K562 (cell line): Measurements from ENCODE around the gene DENND2A. TPM values are rescaled to one million over a fixed set of nuclear protein-coding genes. Genes with fewer than 3 reads are reported as not detected.
A peak's percentile ranks its signal among the peaks of the same experiment; 100 is the strongest.

Source experiments
- ARID2 ChIP-seq: fragments of 450-650 bp; IDR thresholded peaks from 2 replicates; pipeline ENCODE4 v1.6.1; 2017; ENCODE audit warnings: antibody characterized with exemption, mild to moderate bottlenecking
- CREM ChIP-seq: IDR thresholded peaks from 2 replicates; pipeline ENCODE4 v1.6.1; 2014; ENCODE audit warnings: antibody characterized with exemption, low read depth
- DDX20 ChIP-seq: fragments of 450-650 bp; IDR thresholded peaks from 2 replicates; pipeline ENCODE4 v1.6.1; 2016; ENCODE audit warnings: missing genetic modification characterization, low read depth, mild to moderate bottlenecking, missing compliant biosample characterization, moderate library complexity
- FIP1L1 ChIP-seq: fragments of 200-400 bp; formaldehyde crosslinking; IDR thresholded peaks from 2 replicates; pipeline ENCODE4 v1.6.1; 2018; ENCODE audit warnings: mild to moderate bottlenecking, low read depth, low read length; ENCODE audit not compliant: poor library complexity, severe bottlenecking
- GTF2E2 ChIP-seq: fragments of 200-800 bp; sonication (Bioruptor generic); IDR thresholded peaks from 2 replicates; pipeline ENCODE4 v1.6.1; 2016; ENCODE audit warnings: missing genetic modification characterization, missing compliant biosample characterization
- MXI1 ChIP-seq: IDR thresholded peaks from 2 replicates; pipeline ENCODE4 v1.6.1; 2011; ENCODE audit warnings: low read depth, mild to moderate bottlenecking, improper control_type of control experiment, low read length
- NR2F6 ChIP-seq: fragments of 450-650 bp; formaldehyde crosslinking; IDR thresholded peaks from 2 replicates; pipeline ENCODE4 v1.4.0; 2020; ENCODE audit warnings: mild to moderate bottlenecking
- REST ChIP-seq, 2 experiments: fragments of 450-650 bp; formaldehyde crosslinking in 1 of 2; IDR thresholded peaks; 2 replicates each; pipeline versions ENCODE4 v1.4.0 to v1.6.1; 2014 to 2020; ENCODE audit warnings: mild to moderate bottlenecking in 2 of 2, borderline replicate concordance in 1 of 2, low read depth in 1 of 2
- RFX7 ChIP-seq: fragments of 250-450 bp; sonication (Bioruptor Pico); IDR thresholded peaks from 2 replicates; pipeline ENCODE4 v1.5.1; 2021; ENCODE audit warnings: mild to moderate bottlenecking
- SMAD3 ChIP-seq: fragments of 450-650 bp; formaldehyde crosslinking; conservative IDR thresholded peaks from 2 replicates; pipeline ENCODE4 v1.4.0; 2020; ENCODE audit warnings: mild to moderate bottlenecking
- SMAD4 ChIP-seq: fragments of 250-450 bp; sonication (Bioruptor Pico); conservative IDR thresholded peaks from 2 replicates; pipeline ENCODE4 v1.8.0; 2021; ENCODE audit warnings: inconsistent platforms, mild to moderate bottlenecking, moderate library complexity
- SRF ChIP-seq, 2 experiments: fragments of 250-450, 450-650 bp in 1 of 2; sonication (Bioruptor Pico) in 1 of 2; sonication (generic) in 1 of 2; formaldehyde crosslinking; IDR thresholded peaks; 2 replicates each; pipeline versions ENCODE4 v1.5.0 to v1.5.1; 2020 to 2022; ENCODE audit warnings: mild to moderate bottlenecking in 1 of 2, missing genetic modification reagents in 1 of 2
- SRSF1 ChIP-seq: fragments of 200-400 bp; formaldehyde crosslinking; IDR thresholded peaks from 2 replicates; pipeline ENCODE4 v1.6.1; 2017; ENCODE audit warnings: mild to moderate bottlenecking, low read depth, low read length, moderate library complexity
- ZC3H11A ChIP-seq: IDR thresholded peaks from 2 replicates; pipeline ENCODE4 v1.6.1; 2012; ENCODE audit warnings: low read depth, low read length, improper control_type of control experiment
- ZNF224 ChIP-seq: sonication (generic); formaldehyde crosslinking; IDR thresholded peaks from 2 replicates; pipeline ENCODE4 v1.8.0; 2022; ENCODE audit warnings: mild to moderate bottlenecking, missing genetic modification reagents
- ZNF232 ChIP-seq: sonication (generic); formaldehyde crosslinking; IDR thresholded peaks from 2 replicates; pipeline ENCODE4 v1.8.0; 2022; ENCODE audit warnings: mild to moderate bottlenecking, missing genetic modification reagents
- polyA plus RNA-seq, 8 experiments: library from polyadenylated mRNA; depleted of rRNA in 4 of 8; stranded (reverse) in 5 of 8; unstranded in 3 of 8; fragments of >200 nt; fragmentation: Nextera tagmentation in 2 of 8; fragmentation: Illumina TruSeq in 1 of 8; extraction: Ambion mirVana in 2 of 8; extraction: Trizol in 1 of 8; gene quantifications; 2 replicates each; pipeline versions ENCODE4 v1.2.1 to v1.2.3, GENCODE V29; 2011 to 2014; ENCODE audit warnings: inconsistent platforms in 1 of 8, missing spikeins in 1 of 8
- total RNA-seq, 7 experiments: library from RNA; depleted of rRNA in 6 of 7; stranded (reverse); fragments of >200 nt in 6 of 7; fragmentation: Illumina TruSeq in 2 of 7; extraction: Trizol in 2 of 7; gene quantifications; 2 replicates each; pipeline versions ENCODE4 v1.2.1 to v1.2.3, GENCODE V29; 2011 to 2021; ENCODE audit warnings: low replicate concordance in 1 of 7
- TF ChIP-seq, protein P1 (sequence below), 2 experiments: IDR thresholded peaks; 2 replicates each; pipeline ENCODE4 v1.6.1; 2011; ENCODE audit warnings: borderline replicate concordance in 1 of 2, control low read depth in 1 of 2, low read depth in 1 of 2, low read length in 1 of 2, mild to moderate bottlenecking in 1 of 2, mixed read lengths in 1 of 2, moderate library complexity in 1 of 2; ENCODE audit not compliant: insufficient read depth in 1 of 2, insufficient read length in 1 of 2, poor library complexity in 1 of 2, severe bottlenecking in 1 of 2; ENCODE audit errors: extremely low read depth in 1 of 2
- TF ChIP-seq, protein P2 (sequence below): sonication (generic); formaldehyde crosslinking; IDR thresholded peaks from 2 replicates; pipeline ENCODE4 v1.8.0; 2022; ENCODE audit warnings: missing genetic modification reagents, mild to moderate bottlenecking, borderline replicate concordance

Gene DENND2A
- total and polyA plus RNA-seq, 9 of the 15 experiments (the other 6 are each of a cell fraction or from before 2014, with no cell fraction given): not detected

GRCh38 chr7:140479062-140479738 is 161.4 kb downstream of the DENND2A start, which contains the start of gene MKRN1 (continued):
- TF ChIP-seq ZNF224 (CRISPR knock-in tag): peak; percentile 87; the same call in 1 of the 2 replicates
- no peak for TF ChIP-seq ARID2
- TF ChIP-seq, protein P1, sequence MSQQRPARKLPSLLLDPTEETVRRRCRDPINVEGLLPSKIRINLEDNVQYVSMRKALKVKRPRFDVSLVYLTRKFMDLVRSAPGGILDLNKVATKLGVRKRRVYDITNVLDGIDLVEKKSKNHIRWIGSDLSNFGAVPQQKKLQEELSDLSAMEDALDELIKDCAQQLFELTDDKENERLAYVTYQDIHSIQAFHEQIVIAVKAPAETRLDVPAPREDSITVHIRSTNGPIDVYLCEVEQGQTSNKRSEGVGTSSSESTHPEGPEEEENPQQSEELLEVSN (IDR thresholded peaks at IDR 0.05; ENCODE audit: borderline replicate concordance in 1 of 2, extremely low read depth in 1 of 2, insufficient read depth in 1 of 2, insufficient read length in 1 of 2, low read depth in 1 of 2, low read length in 1 of 2, poor library complexity in 1 of 2, severe bottlenecking in 1 of 2): peak; percentile 94 to 98
- peak; percentile 45 for TF ChIP-seq FIP1L1
- TF ChIP-seq SMAD4 (CRISPR knock-in tag): peak; percentile 72
- peak; percentile 83; the same call in 1 of the 2 replicates for TF ChIP-seq ZNF232 (CRISPR knock-in tag)
- TF ChIP-seq DDX20 (tag): no peak
- no peak for TF ChIP-seq NR2F6
- no peak for TF ChIP-seq SRSF1
- TF ChIP-seq CREM: peak; percentile 92
- no peak for TF ChIP-seq ZC3H11A
- no peak for TF ChIP-seq SMAD3
- TF ChIP-seq GTF2E2 (tag): peak; percentile 81
- TF ChIP-seq MXI1: peak; percentile 76
- 0 out of 4 replicates have a peak, but pooled peaks of 1 of the 2 experiments have one; percentile 55 for TF ChIP-seq SRF (CRISPR knock-in tag; IDR thresholded peaks at IDR 0.05)
- no peak for TF ChIP-seq RFX7
- TF ChIP-seq, protein P2, sequence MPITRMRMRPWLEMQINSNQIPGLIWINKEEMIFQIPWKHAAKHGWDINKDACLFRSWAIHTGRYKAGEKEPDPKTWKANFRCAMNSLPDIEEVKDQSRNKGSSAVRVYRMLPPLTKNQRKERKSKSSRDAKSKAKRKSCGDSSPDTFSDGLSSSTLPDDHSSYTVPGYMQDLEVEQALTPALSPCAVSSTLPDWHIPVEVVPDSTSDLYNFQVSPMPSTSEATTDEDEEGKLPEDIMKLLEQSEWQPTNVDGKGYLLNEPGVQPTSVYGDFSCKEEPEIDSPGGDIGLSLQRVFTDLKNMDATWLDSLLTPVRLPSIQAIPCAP (CRISPR knock-in tag): no peak
- peak; percentile 70 for TF ChIP-seq REST (IDR thresholded peaks at IDR 0.05; ENCODE audit: borderline replicate concordance)
- TF ChIP-seq REST (CRISPR knock-in tag; IDR thresholded peaks at IDR 0.05; ENCODE audit: low read depth): no peak
